ENCODE results near the gene CALML5.
"Not testable (repeated sequence)": the region's sequence is repeated elsewhere in the genome, so short reads cannot be mapped to it uniquely, and the experiment has no call there.

The CALML5 gene

DNA sequence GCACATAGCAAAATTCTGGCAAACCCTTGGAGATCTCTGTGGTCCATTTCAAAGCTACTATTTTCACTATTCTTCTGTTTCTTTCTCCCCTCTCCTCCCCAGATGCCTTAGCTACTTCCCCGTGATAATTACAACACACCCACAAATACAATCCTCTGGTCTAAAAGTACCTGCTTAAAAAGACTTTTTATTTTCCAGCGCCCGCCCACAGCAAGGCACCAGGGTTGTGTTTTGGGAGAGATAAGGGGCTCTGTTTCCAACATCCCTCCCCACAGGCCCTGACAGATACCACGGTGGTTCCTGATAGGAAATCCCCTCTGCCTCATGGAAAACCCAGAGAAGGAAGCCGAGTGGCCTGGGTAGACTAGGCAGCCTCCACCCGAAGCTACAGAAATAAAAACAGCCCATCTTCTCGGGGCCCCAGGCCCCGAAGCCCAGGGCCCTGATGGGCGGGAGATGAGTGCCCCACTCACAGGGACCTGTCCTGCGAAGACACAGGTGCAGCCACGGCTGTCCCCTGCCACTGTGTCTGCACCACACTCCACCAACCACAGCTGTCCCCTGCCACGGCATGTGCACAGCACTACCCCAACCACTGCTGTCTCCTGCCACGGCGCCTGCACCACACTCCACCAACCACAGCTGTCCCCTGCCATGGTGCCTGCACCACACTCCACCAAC, 19.7 kb downstream of the CALML5 start:
- no peak for DNase-seq

DNA sequence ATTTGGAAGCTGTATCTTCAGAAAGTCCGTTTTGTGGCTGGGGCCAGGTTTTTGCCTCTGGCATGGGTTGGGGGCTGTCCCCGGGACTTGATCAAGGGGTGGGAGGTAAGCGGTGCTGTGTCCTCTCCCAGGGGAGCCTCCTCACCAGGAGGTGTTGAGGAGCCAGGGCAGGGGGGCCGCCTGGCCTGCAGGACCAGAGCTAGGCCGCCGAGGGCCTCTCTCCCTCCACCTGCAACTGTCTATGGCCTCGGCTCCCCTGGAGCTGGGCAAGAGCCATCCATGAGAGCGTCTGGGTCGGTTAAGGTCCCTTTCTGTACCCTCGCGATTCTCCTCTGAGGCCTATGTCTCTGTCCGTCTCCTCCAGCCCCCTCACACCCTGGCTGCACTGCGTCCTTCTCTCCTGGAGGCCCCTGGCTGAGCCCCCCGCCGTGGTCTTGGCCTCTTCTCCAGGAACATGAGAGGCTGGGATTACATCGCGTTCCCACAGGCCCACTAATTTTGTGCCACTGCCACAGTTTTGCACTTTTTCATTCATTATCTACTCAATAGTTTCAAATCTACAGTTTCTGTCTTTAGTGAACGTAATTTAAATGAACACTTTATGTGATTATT, 20.6 kb downstream of the CALML5 start:
- no peak for DNase-seq

DNA sequence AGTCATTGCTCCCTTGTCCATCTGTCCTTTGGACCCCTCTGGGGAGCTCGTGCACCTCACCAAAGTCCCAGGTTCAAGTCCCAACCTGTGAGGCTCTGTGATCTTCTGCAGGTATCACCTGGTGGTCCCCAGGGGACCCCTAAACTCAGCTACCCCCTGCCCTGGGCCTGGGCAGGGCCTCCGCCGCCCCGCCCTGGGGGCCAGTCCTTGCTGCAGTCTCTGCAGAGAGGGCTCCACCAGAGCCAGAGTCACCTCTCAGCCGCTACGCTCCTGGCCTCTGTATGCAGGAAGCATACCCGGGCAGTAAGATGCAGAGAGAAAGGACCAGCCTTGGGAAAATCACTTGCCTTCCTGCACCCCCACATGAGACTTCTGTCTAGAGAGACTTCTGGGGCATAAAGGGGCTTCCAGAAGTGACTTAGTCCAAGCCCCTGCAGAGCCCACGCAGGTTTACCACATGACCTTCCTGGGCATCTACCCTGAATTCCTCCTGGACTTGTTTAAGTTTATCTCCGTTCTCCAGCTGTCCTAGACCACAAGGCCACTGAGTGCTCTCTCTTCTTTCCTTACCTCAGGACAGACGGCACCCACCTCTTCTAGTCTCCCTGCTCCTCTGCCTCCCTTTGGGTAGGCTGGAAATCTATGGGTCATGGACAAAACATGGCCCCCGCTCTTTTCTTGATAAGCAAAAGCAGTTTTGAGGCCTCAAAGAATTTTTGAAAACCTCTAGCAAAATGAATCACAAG, 21.2 kb downstream of the CALML5 start:
- DNase-seq = no peak

DNA sequence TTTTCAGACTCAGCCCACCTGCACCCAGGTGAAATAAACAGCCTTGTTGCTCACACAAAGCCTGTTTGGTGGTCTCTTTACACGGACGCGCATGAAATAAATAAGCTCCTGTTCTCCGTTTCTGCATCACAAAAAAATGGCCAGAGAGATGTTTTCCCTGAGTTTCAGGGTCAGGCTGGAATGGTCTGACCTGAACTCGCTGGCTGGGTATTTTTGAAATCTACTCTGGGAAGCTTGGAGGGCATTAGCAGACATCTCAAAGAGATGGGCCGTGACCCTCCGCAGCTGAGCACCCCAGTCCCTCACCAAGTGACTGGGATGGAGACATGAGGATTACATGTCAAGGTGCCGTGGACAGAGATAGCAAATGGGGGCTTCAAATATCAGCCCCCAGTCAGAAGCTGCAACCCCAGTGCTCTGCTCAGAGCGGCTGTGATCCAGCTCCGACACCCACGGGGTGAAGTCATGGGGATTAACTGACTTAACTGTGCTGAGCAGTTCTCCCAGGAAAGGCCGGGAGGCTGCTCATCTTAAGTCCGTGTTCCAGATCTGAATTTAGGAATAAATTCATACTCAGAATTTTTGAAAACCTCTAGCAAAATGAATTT, 22.3 kb downstream of the CALML5 start:
- DNase-seq = no peak

DNA sequence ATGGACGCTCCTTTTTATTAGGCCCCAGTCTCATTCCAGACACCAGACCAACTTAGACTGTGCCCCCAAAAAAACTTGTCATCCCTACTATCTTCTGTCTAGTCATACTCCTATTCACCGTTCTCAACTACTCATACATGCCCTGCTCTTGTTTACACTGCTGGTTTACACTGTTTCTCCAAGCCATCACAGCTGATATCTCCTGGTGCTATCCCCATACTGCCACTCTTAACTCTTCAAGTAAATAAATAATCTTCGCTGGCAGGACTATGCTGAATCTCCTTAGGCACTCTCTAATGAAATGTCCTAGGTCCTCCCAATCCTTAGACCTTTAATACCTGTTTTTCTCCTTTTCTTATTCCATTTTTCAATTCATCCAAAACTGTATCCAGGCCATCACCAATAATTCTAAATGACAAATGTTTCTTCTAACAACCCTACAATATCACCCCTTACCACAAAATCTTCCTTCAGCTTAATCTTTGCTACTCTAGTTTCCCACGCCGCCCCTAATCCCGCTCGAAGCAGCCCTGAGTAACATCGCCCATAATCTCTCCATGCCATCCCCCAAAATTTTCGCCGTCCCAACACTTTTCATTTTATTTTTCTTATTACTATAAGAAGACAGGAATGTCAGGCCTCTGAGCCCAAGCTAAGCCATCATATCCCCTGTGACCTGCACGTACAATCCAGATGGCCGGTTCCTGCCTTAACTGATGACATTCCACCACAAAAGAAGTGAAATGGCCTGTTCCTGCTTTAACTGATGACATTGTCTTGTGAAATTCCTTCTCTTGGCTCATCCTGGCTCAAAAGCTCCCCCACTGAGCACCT, 23.2 kb downstream of the CALML5 start:
- DNase-seq = not testable (repeated sequence)

DNA sequence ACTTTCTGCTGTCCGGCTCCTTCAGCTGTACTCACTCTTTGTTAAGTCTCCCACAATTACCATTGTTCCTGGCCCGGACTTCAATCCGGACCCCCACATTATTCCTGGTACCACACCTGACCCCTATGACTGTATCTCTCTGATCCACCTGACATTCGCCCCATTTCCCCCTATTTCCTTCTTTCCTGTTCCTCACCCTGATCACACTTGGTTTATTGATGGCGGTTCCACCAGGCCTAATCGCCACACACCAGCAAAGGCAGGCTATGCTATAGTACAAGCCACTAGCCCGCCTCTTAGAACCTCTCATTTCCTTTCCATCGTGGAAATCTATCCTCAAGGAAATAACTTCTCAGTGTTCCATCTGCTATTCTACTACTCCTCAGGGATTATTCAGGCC, 24.3 kb downstream of the CALML5 start:
- not testable (repeated sequence) for DNase-seq

DNA sequence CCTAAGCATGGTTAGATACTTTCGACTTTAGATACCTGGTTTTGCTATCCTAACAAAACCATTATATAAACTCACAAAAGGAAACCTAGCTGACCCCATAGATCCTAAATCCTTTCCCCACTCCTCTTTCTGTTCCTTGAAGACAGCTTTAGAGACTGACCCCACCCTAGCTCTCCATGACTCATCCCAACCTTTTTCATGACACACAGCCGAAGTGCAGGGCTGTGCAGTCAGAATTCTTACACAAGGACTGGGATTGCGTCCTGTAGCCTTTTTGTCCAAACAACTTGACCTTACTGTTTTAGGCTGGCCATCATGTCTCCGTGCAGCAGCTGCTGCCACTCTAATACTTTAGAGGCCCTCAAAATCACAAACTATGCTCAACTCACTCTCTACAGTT, 24.7 kb downstream of the CALML5 start:
- DNase-seq = peak; percentile 32

DNA sequence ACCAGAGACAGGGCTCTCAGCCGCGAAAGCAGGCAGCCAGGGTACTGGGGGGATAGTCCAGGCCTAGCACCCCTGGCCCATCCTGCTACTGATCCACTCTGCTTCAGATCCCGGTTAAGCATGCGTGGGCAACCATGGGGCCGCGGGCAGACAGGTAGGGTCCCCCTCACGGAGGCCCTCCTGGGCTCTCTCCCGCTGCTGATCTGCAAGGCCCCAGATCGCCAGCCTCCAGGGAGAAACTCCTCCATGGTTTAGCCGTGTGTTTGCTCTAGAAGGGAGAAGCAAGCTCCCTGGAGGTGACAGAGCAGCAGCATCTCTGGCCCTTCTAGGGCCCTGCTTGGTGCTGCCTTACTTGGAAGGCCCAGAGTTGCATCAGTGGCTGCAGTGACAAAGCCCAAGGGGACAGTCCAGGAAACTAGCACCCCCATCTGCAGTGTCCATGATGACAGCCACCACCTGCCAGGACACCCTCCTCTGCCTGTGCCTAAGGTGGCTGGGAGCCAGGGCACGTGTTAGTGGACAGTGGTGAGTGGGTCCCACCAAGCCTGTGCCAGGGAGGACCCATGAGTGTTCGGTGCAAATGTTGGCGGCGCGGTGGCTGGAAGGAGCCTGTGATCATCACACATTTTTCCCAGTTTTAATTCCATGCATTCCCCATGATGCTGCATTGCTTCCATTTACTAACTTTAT, 29.2 kb downstream of the CALML5 start:
- DNase-seq = no peak

DNA sequence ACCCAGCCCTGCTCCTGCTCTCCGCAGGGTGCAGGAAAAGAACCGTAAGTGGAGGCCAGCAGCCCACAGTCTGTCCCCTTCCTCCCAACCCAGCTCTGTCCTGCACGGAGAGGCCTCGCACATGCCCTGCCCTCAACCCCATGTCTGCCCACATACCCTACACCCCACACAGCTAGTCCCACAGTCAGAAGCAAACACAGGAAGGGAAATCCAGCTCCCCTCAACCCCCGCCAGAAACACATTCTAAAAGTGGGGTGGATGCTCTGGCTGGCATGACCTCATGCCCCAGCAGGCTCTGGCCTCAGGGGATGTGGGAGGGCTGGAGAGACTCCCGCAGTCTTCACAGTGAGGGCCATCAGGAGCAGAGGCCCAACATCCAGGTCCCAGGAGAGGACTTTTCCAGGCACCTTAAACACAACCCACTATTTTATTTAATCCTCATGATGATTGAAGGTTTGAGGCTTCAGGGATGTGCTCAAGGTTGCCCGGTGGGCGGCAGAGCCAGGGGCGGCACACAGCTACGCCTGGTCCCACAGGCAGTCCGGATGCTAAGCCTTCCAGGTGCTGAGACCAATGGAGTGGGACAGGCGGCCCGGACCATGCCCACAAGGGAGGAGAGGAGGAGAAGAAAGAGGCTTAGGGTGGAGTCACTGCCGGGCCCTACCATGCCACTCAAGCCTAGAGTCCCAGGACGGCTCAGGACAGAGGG, 29.9 kb downstream of the CALML5 start:
- no peak for DNase-seq

DNA sequence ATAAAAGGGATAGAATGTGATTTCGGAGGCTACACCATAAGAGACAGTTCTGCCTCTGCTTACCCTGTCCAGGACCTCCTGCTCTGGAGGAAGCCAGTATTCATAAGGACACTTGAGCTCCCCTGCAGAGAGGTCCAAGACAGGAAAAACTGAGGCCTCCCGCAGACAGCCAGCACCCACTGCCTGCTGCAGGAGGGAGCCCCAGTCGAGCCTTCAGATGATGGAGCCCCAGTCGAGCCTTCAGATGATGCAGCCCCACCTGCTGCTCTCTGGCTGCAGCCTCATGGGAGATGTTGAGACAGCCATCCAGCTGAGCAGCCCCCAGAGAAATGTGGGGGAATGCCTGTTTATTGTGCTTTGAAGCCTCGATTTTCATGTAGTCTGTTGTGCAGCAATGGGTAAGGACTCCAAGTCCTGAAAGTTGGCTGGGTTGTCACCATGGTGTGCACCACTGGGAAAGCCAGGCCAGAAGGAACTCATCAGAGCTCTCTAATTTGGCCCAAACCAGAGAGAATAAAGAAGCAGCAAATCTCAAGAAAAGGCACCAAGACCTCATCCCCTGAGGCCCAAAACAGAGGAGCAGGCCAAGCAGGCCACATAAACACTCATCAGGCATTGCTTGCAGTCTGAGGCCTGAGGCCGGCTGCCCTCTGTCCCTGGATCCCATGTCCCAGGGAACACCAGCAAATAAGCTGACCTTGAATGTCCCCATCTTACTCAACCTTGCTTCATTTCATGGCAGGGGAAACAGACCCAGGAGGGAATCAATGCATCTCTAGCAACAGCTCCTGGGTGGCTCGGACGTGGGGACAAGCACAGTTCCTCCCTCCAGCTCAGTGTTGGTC, 30.9 kb downstream of the CALML5 start:
- DNase-seq = no peak

DNA sequence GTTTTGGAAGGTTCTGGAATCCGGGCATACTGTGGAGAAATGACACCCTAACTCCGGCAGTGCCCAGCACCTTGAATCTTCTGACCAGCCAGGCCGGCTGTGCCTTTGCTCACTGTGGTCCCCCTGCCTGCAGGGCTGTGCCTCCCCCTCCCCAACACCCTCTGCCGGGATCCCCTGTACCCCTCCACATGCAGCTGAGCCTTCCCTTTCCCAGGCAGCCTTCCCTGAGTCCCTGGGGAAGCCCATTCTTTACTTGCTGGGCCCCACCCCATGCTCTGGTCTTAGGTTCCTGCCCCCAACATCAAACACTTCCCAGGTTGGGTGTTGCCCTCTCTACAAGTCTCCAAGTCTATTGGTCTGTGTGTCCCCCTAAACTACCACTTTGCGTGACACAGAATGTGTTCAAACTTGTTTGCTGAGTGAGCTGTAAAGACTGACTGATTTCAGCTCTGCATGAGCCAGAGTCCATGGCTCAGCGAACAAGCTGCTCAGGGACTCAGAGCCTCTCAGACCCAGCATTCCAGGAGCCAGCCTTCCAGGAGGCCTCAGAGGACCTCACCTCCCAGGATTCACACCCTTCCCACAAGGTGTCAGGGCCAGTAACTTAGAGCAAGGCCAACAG, 31.6 kb downstream of the CALML5 start:
- no peak for DNase-seq

DNA sequence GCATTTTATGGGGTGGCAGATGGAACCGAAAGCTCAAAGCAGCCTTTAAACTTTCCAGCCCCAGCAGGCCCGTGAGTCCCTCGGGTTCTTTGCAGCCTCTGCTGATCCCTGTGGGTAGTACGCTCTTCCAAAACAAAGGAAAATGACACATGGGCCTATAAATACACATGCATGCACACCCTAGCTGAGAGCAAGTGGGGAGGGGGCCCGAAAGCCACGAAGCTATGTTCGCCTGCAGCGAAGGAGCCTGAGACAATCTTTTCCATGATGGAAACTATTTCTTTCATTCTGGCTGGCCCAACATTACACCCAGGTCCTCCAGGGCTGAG, 32.2 kb downstream of the CALML5 start:
- no peak for DNase-seq

DNA sequence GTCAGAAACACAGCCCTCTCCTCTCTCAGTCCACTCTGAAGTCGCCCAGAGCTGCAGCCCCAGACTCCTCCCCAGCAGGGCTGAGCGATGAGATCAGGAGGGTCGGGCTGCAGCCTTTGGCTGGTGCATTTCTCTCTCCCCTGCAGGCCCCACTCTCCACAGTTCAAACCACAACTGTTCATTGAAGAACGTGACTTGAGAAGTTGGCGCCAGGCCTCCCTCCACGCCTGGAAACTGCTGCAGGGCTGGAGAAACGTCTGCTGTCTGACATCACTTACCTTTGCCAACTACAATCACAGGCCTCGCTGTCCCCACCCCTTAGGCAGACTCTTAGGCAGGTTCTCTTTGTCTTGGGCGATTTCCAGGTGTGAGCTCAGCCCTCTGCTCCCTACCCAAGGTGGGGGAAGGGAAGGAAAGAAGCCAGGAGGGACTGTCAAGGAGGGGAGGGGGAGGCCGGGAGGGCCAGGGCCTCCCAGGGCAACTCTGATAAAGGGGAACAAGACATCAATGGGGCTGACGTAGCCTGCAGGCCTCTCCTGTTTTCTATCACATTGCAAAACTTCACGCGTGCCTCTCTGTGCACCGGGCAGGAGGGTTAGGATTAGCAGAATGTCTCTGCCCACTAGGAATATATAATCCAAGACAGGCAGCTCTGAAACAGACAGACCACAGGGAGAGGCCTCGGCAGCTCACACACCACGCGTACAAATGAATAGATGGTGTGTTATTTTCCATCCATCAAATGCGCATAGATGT, 32.7 kb downstream of the CALML5 start:
- peak; percentile 78 for DNase-seq

DNA sequence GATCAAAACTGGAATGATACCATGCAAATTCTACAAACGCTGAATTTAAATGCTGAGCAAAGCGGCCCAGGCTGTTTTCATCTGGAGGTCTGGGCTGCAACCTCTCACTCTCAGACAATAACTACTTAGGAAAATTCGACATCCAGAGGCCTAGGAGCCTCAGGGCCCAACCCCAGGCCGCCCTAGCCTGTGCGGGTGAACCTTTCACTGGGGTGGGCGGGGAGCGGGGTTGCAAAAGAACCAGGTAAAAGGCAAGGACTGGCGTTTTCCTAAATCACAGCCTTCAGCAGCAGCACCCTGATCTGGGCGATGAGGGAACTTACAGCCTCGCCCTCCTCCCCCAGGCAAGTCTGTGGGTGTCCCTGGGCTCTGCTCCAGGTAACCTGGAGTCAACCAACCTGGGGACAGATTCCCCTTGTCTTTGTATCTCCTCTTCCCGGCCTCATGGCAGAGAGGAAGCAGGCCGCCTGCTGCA, 33.4 kb downstream of the CALML5 start:
- DNase-seq = no peak

DNA sequence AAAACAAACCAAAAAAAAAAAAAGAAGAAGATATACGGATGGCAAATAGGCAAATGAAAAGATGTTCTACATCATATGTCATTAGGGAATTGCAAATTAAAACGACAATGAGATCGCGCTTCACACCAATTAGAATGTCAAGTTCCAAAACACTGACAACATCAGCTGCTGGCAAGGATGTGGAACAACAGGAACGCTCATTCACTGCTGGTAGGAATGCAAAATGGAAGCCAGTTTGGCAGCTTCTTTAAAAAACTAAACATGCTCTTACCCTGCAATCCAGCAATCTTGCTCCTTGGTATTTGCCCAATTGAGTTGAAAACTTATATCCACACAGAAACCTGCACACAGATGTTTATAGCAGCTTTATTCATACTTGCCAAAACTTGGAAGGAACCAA, 34.8 kb downstream of the CALML5 start:
- DNase-seq = no peak

DNA sequence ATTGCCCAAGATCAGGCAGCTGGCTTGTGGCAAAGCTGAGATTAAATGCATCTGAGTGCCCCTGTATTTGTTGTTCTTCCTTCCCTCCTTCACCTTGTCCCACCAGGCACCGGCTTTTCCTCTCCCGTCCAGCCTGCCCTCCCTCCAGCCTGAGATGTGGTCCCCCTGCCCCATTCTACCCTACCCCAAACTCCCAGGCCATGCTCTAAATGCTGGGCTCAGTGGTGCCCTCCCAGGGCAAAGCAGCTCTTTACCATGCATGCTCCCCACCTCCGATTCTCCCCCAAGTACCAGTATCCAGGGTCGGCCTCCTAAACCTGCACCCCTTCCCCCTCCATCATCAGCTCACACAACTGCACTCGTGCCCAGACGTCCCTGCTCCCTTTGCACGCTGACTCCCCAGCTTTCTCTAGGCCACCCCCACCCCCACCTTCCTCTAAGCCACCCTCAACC, 36.5 kb downstream of the CALML5 start:
- no peak for DNase-seq

DNA sequence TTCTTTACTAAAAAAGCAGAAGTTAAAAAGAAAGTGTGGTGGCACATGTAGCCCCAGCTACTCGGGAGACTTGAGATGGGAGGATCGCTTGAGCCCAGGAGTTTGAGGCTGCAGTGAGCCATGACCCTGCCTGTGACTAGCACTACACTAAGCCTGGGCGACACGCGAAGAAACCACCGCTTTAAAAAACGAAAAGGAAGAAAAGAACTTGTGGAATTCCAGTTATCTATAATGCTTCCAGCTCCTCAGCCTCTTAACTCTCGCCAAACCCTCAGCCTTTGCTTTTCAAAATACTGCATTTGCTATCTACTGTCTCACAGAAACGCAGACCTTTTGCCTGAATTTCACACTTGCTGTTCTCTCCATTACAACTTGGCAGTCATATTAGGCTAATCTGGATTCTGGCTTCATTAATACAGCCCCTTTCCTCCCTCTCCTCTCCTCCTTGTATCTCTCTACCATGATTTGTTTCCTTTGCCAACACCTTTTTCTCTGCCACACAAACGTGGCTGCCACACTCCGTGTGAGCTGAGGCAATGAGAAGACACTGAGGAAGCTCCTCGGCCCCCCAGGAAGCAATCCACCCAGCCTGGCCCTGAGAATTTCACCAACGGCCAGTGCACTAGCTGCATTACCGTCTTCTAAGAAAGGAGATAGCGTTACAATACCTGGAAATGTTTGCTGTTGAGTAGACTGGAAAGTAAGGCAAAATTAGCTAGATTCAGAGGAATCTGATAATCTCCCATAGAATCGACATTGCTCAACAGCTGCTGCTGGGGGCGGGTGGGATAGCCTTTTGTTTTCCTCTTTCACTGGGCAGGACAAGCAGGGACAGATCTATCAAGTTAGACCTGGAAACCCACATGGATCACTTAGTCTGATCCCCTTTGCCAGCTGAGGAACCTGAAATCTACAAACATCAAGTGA, 37.2 kb downstream of the CALML5 start:
- DNase-seq = no peak

DNA sequence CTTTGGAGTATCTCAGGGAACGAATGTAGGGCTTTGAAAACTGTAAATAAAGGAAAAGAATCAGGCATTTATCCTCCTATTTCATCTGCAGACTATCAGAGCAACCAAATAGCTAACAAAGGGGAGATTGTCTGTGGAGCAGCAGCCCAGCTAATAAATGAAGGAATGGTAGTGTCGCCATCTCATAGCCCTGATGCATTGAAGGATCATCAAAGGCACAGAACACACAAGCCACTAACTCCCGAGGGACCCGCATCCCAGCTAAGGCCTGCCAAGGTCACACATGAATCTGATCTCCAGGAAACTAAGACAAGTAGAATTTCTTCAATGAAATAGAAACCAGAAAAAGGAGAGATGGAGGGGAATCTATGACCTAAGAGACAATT, 38.2 kb downstream of the CALML5 start:
- no peak for DNase-seq
